Mucosa of descending colon (tissue), 3 donors: ENCODE data around the gene ARHGAP22. TPM values are rescaled to one million over a fixed set of nuclear protein-coding genes. Genes with fewer than 3 reads are reported as not detected.

Experiments used
- ATAC-seq: fragments of 200-7000 bp; cut with Tn5 transposase; one replicate; pipeline ENCODE4 v1.9.1; 2020; ENCODE audit warnings: mild to moderate bottlenecking, moderate library complexity
- DNase-seq, 3 donors: peaks; one replicate each; pipeline ENCODE4 v3.0.0-alpha.2; 2020
- H3K36me3 ChIP-seq: fragments of 200-600 bp; one replicate; pipeline ENCODE4 v1.8.0; 2021; ENCODE audit warnings: low read depth, mild to moderate bottlenecking
- H3K4me1 ChIP-seq: fragments of 200-600 bp; one replicate; pipeline ENCODE4 v1.8.0; 2021; ENCODE audit warnings: low read depth, mild to moderate bottlenecking
- H3K4me3 ChIP-seq: fragments of 200-600 bp; one replicate; pipeline ENCODE4 v1.8.0; 2021; ENCODE audit warnings: mild to moderate bottlenecking
- H3K9me3 ChIP-seq: fragments of 200-600 bp; one replicate; pipeline ENCODE4 v1.8.0; 2021; ENCODE audit warnings: mild to moderate bottlenecking
- intact Hi-C, 2 donors: fragments of 100-400 bp; cut with DNase I in 1 of 2; cut with micrococcal nuclease in 1 of 2; formaldehyde crosslinking; loops; one replicate each; pipeline versions ENCODE4 v1.11.0 to v1.11.1; 2022; cut with DNase I, micrococcal nuclease
- total RNA-seq, 3 donors: library from RNA; stranded (reverse); fragmentation: NEBNext Ultra II Directional in 2 of 3; extraction: Animal tissue kit (Norgen Biotek cat#: 25700) in 2 of 3; gene quantifications; one replicate each; pipeline versions ENCODE4 v1.2.1 to v1.2.4, GENCODE V29; 2021 to 2023
- TF ChIP-seq, protein P1 (sequence below): fragments of 200-600 bp; IDR thresholded peaks from one replicate; pipeline ENCODE4 v1.8.0; 2022; ENCODE audit warnings: antibody characterized with exemption, mild to moderate bottlenecking
- donor health status: DM: no; HTN: no; CAD: no; lungs with moderate emphysema.
- donor health status: DM: no; HTN: no; CAD: no.
- donor health status: DM: no; HTN: yes; CAD: no.

Gene ARHGAP22
- total RNA-seq, 3 donors from 2014 or later, result 0.93 to 5.9 (median 1.3) TPM

DNA sequence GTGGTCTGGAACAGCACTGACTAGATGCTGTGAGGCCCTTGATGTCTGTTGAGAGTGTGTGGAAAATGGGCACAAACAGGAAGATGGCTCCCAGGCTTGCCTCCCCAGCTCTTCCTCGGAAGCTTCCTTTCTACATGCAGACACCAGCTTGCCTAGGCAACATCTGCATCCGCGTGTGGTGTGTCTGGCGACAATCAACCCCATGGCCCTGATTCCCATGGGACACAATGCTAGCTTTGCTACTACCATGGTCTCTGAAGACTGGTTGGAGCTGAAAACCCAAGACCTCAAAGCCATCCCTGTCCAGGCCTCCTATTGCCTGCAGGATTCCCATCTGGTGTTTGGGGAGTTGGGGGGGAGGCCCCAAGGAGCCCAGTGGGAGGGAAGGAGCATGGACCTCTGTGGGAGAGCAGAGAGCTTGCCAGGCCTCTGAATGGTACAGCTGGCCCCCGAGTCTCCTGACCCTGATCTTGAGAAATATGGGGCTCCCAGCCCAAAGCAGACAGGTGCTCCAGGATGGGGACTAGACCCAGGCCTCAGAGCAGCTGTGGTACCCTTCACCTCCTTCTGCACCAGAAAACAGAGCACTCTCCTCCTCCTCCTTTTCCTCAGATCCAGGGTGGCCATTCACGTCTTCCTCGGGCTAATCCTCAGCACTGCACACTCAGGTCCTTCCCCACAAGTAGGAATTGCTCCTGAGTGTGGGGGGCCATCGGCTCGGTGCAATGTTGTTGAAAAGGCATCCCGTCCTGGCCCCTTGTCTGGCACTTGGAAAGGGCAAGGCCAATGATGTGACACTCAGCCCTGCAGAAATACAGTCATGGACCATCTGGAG, 57.6 kb downstream of the ARHGAP22 start:
- TF ChIP-seq, protein P1, sequence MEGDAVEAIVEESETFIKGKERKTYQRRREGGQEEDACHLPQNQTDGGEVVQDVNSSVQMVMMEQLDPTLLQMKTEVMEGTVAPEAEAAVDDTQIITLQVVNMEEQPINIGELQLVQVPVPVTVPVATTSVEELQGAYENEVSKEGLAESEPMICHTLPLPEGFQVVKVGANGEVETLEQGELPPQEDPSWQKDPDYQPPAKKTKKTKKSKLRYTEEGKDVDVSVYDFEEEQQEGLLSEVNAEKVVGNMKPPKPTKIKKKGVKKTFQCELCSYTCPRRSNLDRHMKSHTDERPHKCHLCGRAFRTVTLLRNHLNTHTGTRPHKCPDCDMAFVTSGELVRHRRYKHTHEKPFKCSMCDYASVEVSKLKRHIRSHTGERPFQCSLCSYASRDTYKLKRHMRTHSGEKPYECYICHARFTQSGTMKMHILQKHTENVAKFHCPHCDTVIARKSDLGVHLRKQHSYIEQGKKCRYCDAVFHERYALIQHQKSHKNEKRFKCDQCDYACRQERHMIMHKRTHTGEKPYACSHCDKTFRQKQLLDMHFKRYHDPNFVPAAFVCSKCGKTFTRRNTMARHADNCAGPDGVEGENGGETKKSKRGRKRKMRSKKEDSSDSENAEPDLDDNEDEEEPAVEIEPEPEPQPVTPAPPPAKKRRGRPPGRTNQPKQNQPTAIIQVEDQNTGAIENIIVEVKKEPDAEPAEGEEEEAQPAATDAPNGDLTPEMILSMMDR, result no peak
- Histone ChIP-seq H3K9me3 (no peaks in the 10 kb centered on the region), H3K36me3 (no peaks in the 10 kb centered on the region), H3K4me1 (no peaks in the 10 kb centered on the region), H3K4me3 (no peak overlapping the region)
- ATAC-seq, result no peak
- DNase-seq, result no peak
- intact Hi-C loops, result no loop called here

DNA sequence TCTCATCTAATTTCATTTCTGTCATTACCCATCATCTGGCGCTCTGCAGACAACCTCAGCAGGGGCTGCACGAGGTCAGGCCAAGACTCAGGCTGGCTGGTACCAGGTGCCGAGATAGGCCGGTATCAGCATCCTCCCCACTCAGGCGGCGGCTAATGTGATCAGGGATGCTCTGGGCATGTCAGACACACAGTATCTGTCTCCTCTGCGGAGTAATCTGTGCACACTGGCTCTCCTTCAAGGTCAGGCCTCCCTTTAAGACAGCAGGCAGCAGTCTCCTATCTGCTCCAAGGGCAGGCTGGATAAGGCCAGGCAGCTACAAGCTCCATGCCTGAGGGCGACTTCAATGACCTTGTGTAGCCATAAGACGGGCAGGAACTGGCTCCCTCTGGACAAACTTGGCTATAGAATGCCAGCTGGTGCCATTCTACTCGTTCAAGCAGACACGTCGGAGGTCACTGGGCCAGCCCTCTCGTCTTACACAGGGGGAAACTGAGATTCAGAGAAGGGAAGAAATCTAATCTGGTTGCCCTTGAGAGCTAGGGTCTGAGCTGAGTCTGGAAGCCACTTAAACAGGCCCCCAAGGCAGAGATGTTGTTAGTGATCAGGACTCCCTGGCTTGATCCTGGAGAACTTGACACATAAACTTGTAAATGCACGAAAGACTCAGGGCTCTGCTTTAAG, 59.3 kb downstream of the ARHGAP22 start:
- intact Hi-C loops, result no loop called here
- no peak overlapping the region for H3K4me3 ChIP-seq
- DNase-seq (no peak), ATAC-seq (no peak)
- no peaks in the 10 kb centered on the region for H3K4me1 ChIP-seq
- TF ChIP-seq, protein P1, result no peak
- H3K36me3 ChIP-seq, result no peaks in the 10 kb centered on the region
- H3K9me3 ChIP-seq, result no peaks in the 10 kb centered on the region

DNA sequence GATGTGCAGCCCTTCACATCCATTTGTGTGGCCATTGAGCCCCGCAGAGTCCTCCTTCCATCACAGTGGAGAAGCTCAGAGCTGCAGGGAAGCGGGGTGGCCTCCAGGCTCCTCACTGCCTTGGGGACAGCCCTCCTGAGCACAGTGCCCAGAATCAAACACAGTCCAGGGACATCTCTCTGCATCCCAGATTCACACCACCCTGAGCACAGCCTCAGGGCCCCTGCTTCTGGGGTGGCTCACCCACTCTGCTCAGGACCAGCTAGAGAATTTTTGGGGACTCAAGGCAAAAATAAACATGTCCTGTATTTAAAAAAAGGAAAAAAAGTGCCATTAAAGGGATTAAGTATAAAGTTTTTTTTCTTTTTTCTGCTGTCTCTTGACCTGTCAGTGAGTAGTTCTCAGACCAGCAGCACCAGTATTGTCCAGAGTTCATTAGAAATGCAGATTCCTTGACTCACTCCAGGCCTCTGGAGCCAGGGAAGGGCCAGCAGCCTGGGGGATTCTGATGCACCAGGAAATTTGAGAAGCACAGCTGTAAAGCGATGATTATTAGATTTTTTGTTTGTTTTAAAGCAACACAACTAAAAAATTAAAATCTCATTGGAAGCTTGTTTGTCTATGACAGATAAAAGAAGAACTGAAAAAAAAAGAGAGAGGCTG, 61.6 kb downstream of the ARHGAP22 start:
- ATAC-seq, result no peak
- Histone ChIP-seq H3K9me3 (no peaks in the 10 kb centered on the region), H3K36me3 (no peaks in the 10 kb centered on the region), H3K4me3 (no peak overlapping the region), H3K4me1 (no peaks in the 10 kb centered on the region)
- TF ChIP-seq, protein P1, result no peak
- intact Hi-C loops, result no loop called here
- DNase-seq, result no peak

DNA sequence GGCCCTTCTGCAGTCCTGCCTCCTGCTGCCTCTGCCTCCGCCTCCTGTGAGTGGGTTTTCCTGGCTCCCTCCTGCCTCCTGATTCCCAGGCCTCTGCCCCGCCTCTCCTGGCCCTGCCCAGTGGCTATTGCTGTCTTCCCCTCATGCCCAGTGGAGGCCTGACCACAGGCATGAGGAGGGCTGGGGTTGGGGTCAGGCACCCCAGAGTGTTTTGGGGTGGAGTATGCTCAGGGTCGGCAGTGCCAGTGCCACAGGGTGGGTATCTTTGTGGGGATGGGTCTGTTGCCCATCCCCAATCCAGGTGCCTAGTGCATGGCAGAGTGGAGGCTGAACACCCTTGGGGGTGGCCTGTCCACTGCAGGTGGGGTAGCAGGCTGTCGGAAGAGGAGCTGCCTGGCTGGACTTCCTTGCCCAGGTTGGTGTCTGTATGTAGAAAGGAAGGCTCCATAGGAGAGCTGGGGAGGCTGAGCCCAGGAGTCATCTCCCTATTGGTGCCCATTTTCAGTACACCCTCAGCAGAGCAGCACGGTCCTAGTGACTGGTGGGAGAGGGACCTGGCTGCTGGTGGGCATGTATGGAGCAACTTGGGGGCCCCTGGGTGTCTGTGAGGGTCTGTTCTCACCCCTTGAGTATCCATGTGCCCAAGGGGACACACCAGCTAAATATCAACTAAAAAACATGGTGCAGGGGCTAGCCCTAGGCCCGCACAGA, 62.2 kb downstream of the ARHGAP22 start:
- ATAC-seq, result no peak
- intact Hi-C loops, result no loop called here
- Histone ChIP-seq H3K36me3 (no peaks in the 10 kb centered on the region), H3K4me3 (no peak overlapping the region), H3K4me1 (no peaks in the 10 kb centered on the region), H3K9me3 (no peaks in the 10 kb centered on the region)
- TF ChIP-seq, protein P1, result no peak
- no peak for DNase-seq

DNA sequence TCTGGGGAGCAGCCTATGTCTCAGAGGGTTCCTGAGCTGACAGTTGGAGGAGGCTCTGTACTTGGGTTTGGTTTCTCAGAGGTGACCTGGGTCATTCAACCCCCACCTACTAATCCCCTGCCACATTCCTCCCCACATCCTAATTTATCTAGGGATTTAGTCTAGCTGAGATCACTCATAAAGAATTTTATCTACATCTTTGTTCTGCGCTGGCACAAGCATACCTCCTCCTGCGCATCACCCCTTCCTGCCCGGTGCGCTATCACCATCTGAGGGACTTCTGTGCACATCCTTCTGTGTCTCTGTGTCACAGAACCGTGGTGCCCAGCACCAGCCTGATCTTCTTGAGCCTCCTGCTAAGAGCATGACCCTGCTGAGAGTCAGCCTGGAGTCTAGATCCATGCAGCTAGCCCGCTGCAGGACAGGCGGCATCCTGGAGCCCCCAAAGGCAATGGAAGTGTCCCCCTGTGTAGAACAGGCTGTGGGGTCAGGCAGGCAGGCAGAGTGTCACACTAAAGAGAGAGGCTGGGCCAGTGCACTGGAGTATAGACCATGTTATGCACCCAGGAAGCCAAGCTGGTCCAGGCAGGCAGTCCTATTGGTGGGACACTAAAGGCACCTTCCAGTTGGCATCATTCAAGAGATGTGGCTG, 63.6 kb downstream of the ARHGAP22 start:
- ATAC-seq (no peak), DNase-seq (no peak)
- TF ChIP-seq, protein P1, result no peak
- H3K4me3 ChIP-seq, result no peak overlapping the region
- intact Hi-C loops, result no loop called here
- no peaks in the 10 kb centered on the region for H3K36me3 ChIP-seq
- H3K4me1 ChIP-seq, result no peaks in the 10 kb centered on the region
- no peaks in the 10 kb centered on the region for H3K9me3 ChIP-seq
